ENCODE measurements around the gene PSAT1.

GRCh38 chr9:78319197-78320029, 22.5 kb downstream of the PSAT1 start:
- no peak for TF ChIP-seq CREB1 (CRISPR knock-in tag; IDR thresholded peaks at IDR 0.05; ENCODE audit: low read depth)
- no peak for TF ChIP-seq REST (IDR thresholded peaks at IDR 0.05; ENCODE audit: unreplicated experiment)
- no peak for TF ChIP-seq CTCF (conservative IDR thresholded peaks at IDR 0.05; ENCODE audit: low read depth in 2 of 2)
